ENCODE data around the gene GTF3C1.
A peak's percentile ranks its signal among the peaks of the same experiment; 100 is the strongest.

GTF3C1 gene

GRCh38 chr16:27566417-27566816 lies 16.7 kb upstream of the GTF3C1 start:
- no peak for DNase-seq

- no peak for DNase-seq
Measured at GRCh38 chr16:27564224-27564623, 14.5 kb upstream of the GTF3C1 start.

- no peak for DNase-seq
Measured at GRCh38 chr16:27561216-27561615, 11.5 kb upstream of the GTF3C1 start.

GRCh38 chr16:27558932-27559331 lies 9.2 kb upstream of the GTF3C1 start:
- DNase-seq = no peak

GRCh38 chr16:27558434-27558833 lies 8.7 kb upstream of the GTF3C1 start:
- DNase-seq = no peak

GRCh38 chr16:27556471-27556870 lies 6.8 kb upstream of the GTF3C1 start:
- DNase-seq = no peak

- DNase-seq = no peak
Measured at GRCh38 chr16:27551036-27551435, 1.3 kb upstream of the GTF3C1 start.

GRCh38 chr16:27550582-27550920 lies 838 bp upstream of the GTF3C1 start:
- no peak for DNase-seq

- DNase-seq = peak; percentile 17
Measured at GRCh38 chr16:27549464-27549745, 308 bp downstream of the GTF3C1 start.

- no peak for DNase-seq
Measured at GRCh38 chr16:27547851-27548250, 1.9 kb downstream of the GTF3C1 start.

- peak; percentile 39 for DNase-seq
Measured at GRCh38 chr16:27547134-27547533, 2.6 kb downstream of the GTF3C1 start.

- DNase-seq = no peak
Measured at GRCh38 chr16:27544671-27545070, 5.0 kb downstream of the GTF3C1 start.

GRCh38 chr16:27543801-27544200 lies 5.9 kb downstream of the GTF3C1 start:
- no peak for DNase-seq

- DNase-seq = no peak
Measured at GRCh38 chr16:27539636-27540035, 10.1 kb downstream of the GTF3C1 start.

GRCh38 chr16:27539120-27539519 lies 10.6 kb downstream of the GTF3C1 start:
- peak; percentile 51 for DNase-seq

GRCh38 chr16:27538528-27538927 lies 11.2 kb downstream of the GTF3C1 start:
- DNase-seq = no peak

- DNase-seq = no peak
Measured at GRCh38 chr16:27534256-27534655, 15.5 kb downstream of the GTF3C1 start.

GRCh38 chr16:27531826-27532800 lies 17.6 kb downstream of the GTF3C1 start:
- DNase-seq = no peak

GRCh38 chr16:27531186-27531585 lies 18.5 kb downstream of the GTF3C1 start:
- no peak for DNase-seq

- DNase-seq = no peak
Measured at GRCh38 chr16:27529962-27530361, 19.8 kb downstream of the GTF3C1 start.

GRCh38 chr16:27528294-27528693 lies 21.4 kb downstream of the GTF3C1 start:
- DNase-seq = no peak

GRCh38 chr16:27526180-27526579 lies 23.5 kb downstream of the GTF3C1 start:
- DNase-seq = no peak

- no peak for DNase-seq
Measured at GRCh38 chr16:27522173-27522707, 27.5 kb downstream of the GTF3C1 start.

GRCh38 chr16:27520982-27521673 lies 28.6 kb downstream of the GTF3C1 start:
- no peak for DNase-seq
